NT2/D1 (cell line): ENCODE data around the gene KCP.

ENCODE experiments used
- YY1 ChIP-seq: IDR thresholded peaks from 2 replicates; pipeline ENCODE4 v1.6.1; 2011; ENCODE audit not compliant: insufficient read length, insufficient read depth
- ZNF274 ChIP-seq: IDR thresholded peaks from 2 replicates; pipeline ENCODE4 v1.6.1; 2011; ENCODE audit warnings: mild to moderate bottlenecking, low read depth, low read length

- TF ChIP-seq ZNF274 (no peak), YY1 (no peak)
These were observed 25.7 kb downstream of the KCP start for GRCh38 chr7:128884561-128885369.
